H1 (cell line): ENCODE results near the gene DPYSL3. TPM values are rescaled to one million over a fixed set of nuclear protein-coding genes. Genes with fewer than 3 reads are reported as not detected.

ENCODE experiments used
- CTCF ChIA-PET: fragments of 300-600 bp; sonication (Branson Sonifier 250); formaldehyde crosslinking; loops from one replicate; lab custom pipeline; 2021; ENCODE audit not compliant: partially characterized antibody; lab: Charles Lee
- POLR2A ChIA-PET: fragments of 300-600 bp; sonication (Branson Sonifier 250); formaldehyde crosslinking; loops from one replicate; lab custom pipeline; 2021; ENCODE audit warnings: inconsistent platforms; ENCODE audit not compliant: partially characterized antibody; lab: Charles Lee
- DNase-seq, 2 experiments: peaks; one replicate each; pipeline versions ENCODE4 v3.0.0 to v3.0.0-alpha.2; 2010 to 2022; ENCODE audit warnings: low spot score in 2 of 2, low read depth in 1 of 2, mixed read lengths in 1 of 2
- FAIRE-seq: peaks from 2 replicates; lab custom pipeline; 2011; peaks lifted over from hg19 to GRCh38; lab: Jason Lieb, UNC
- H2AFZ ChIP-seq: 2 replicates; pipeline ENCODE4 v1.8.1; 2012; ENCODE audit warnings: low read length, inconsistent platforms
- H2AK5ac ChIP-seq: 2 replicates; pipeline ENCODE4 v1.6.1; 2013; ENCODE audit warnings: low read depth, low read length
- H2BK120ac ChIP-seq: replicated peaks from 2 replicates; pipeline ENCODE3; 2013; ENCODE audit warnings: low read depth, low read length, inconsistent platforms
- H2BK12ac ChIP-seq: 2 replicates; pipeline ENCODE4 v1.6.1; 2013; ENCODE audit warnings: low read depth, low read length
- H2BK15ac ChIP-seq: 2 replicates; pipeline ENCODE4 v1.6.1; 2013; ENCODE audit warnings: low read length
- H2BK20ac ChIP-seq: 2 replicates; pipeline ENCODE4 v1.6.1; 2013; ENCODE audit warnings: low read length
- H2BK5ac ChIP-seq: 2 replicates; pipeline ENCODE4 v1.6.1; 2013; ENCODE audit warnings: low read depth, low read length
- H3K14ac ChIP-seq: 2 replicates; pipeline ENCODE4 v1.6.1; 2013; ENCODE audit warnings: inconsistent platforms; ENCODE audit not compliant: insufficient read length
- H3K18ac ChIP-seq: 2 replicates; pipeline ENCODE4 v1.6.1; 2013; ENCODE audit warnings: low read length; ENCODE audit errors: extremely low read depth
- H3K23ac ChIP-seq: 2 replicates; pipeline ENCODE4 v1.6.1; 2013; ENCODE audit warnings: inconsistent platforms; ENCODE audit not compliant: insufficient read length
- H3K23me2 ChIP-seq: 2 replicates; pipeline ENCODE4 v1.6.1; 2013; ENCODE audit warnings: low read depth, low read length
- H3K27ac ChIP-seq: 2 replicates; pipeline ENCODE4 v1.6.1; 2011; ENCODE audit warnings: low read depth, low read length, inconsistent platforms
- H3K27me3 ChIP-seq, 4 experiments: replicated peaks in 1 of 4; 1 replicate in 1 of 4; 2 replicates in 3 of 4; pipeline versions ENCODE4 v1.6.1 to v1.8.1; 2011 to 2013; ENCODE audit warnings: low read length in 3 of 4, mild to moderate bottlenecking in 3 of 4, inconsistent platforms in 2 of 4, mixed read lengths in 2 of 4, moderate library complexity in 1 of 4; ENCODE audit not compliant: control insufficient read depth in 3 of 4, insufficient read depth in 3 of 4; ENCODE audit errors: extremely low read depth in 1 of 4
- H3K36me3 ChIP-seq, 4 experiments: 2 replicates each; pipeline versions ENCODE4 v1.6.1 to v1.8.1; 2011 to 2013; ENCODE audit warnings: mild to moderate bottlenecking in 4 of 4, low read length in 3 of 4, moderate library complexity in 2 of 4, control low read depth in 1 of 4, inconsistent platforms in 1 of 4; ENCODE audit not compliant: insufficient read depth in 4 of 4, control insufficient read depth in 2 of 4
- H3K4ac ChIP-seq: replicated peaks from 2 replicates; pipeline ENCODE3; 2013; ENCODE audit warnings: low read length, low read depth, mixed read lengths, inconsistent platforms; ENCODE audit not compliant: insufficient read length
- H3K4me1 ChIP-seq, 4 experiments: replicated peaks in 1 of 4; 1 replicate in 1 of 4; 2 replicates in 3 of 4; pipeline versions ENCODE4 v1.6.1 to v1.8.1; 2011 to 2013; ENCODE audit warnings: low read length in 3 of 4, inconsistent platforms in 2 of 4, mixed read lengths in 1 of 4; ENCODE audit not compliant: insufficient read depth in 4 of 4, control insufficient read depth in 3 of 4
- H3K4me2 ChIP-seq, 2 experiments: 2 replicates each; pipeline versions ENCODE4 v1.6.1 to v1.8.1; 2011 to 2013; ENCODE audit warnings: low read depth in 2 of 2, low read length in 2 of 2, control low read depth in 1 of 2, inconsistent platforms in 1 of 2, mild to moderate bottlenecking in 1 of 2; ENCODE audit not compliant: insufficient read depth in 1 of 2
- H3K4me3 ChIP-seq, 4 experiments: fragments of 200-600, 300-600 bp in 1 of 4; sonication (generic), shearing (Covaris generic), sonication (Bioruptor Twin) in 1 of 4; 2 replicates each; pipeline versions ENCODE4 v1.5.1 to v1.8.1; 2011 to 2016; ENCODE audit warnings: low read length in 4 of 4, low read depth in 3 of 4, control low read depth in 2 of 4, inconsistent platforms in 2 of 4, mild to moderate bottlenecking in 2 of 4, mixed read lengths in 1 of 4, moderate library complexity in 1 of 4; ENCODE audit not compliant: insufficient read depth in 2 of 4; ENCODE audit errors: extremely low read depth in 1 of 4
- H3K56ac ChIP-seq: replicated peaks from 2 replicates; pipeline ENCODE3; 2013; ENCODE audit warnings: low read depth, mild to moderate bottlenecking, mixed read lengths, low read length, inconsistent platforms; ENCODE audit not compliant: insufficient read length
- H3K79me1 ChIP-seq: 2 replicates; pipeline ENCODE4 v1.6.1; 2013; ENCODE audit warnings: low read depth, low read length, control low read depth
- H3K79me2 ChIP-seq, 2 experiments: 2 replicates each; pipeline versions ENCODE4 v1.6.1 to v1.8.1; 2012 to 2013; ENCODE audit warnings: low read length in 2 of 2, mild to moderate bottlenecking in 2 of 2, inconsistent platforms in 1 of 2; ENCODE audit not compliant: insufficient read depth in 2 of 2, control insufficient read depth in 1 of 2
- H3K9ac ChIP-seq, 4 experiments: replicated peaks in 1 of 4; 1 replicate in 1 of 4; 2 replicates in 3 of 4; pipeline versions ENCODE4 v1.6.1 to v1.8.1; 2011 to 2013; ENCODE audit warnings: low read depth in 3 of 4, low read length in 3 of 4, control low read depth in 2 of 4, mild to moderate bottlenecking in 2 of 4, moderate library complexity in 2 of 4, inconsistent platforms in 1 of 4; ENCODE audit errors: extremely low read depth in 1 of 4
- H3K9me3 ChIP-seq, 2 experiments: 2 replicates each; pipeline versions ENCODE4 v1.6.1 to v1.8.1; 2012 to 2013; ENCODE audit warnings: mild to moderate bottlenecking in 2 of 2, moderate library complexity in 2 of 2, control low read depth in 1 of 2, inconsistent platforms in 1 of 2, low read depth in 1 of 2, low read length in 1 of 2, mixed read lengths in 1 of 2; ENCODE audit not compliant: insufficient read depth in 2 of 2
- H4K20me1 ChIP-seq, 2 experiments: replicated peaks in 1 of 2; 2 replicates each; pipeline versions ENCODE3 to v1.8.1; 2011 to 2013; ENCODE audit warnings: inconsistent platforms in 2 of 2, low read length in 2 of 2, mild to moderate bottlenecking in 1 of 2; ENCODE audit not compliant: insufficient read depth in 2 of 2, control insufficient read depth in 1 of 2
- H4K5ac ChIP-seq: 2 replicates; pipeline ENCODE4 v1.6.1; 2013; ENCODE audit warnings: low read length, low read depth, mixed read lengths, inconsistent platforms; ENCODE audit not compliant: insufficient read length
- H4K8ac ChIP-seq: 2 replicates; pipeline ENCODE4 v1.8.0; 2013; ENCODE audit warnings: mild to moderate bottlenecking, moderate library complexity, low read length, inconsistent platforms; ENCODE audit not compliant: insufficient read depth; ENCODE audit errors: extremely low read depth
- H4K91ac ChIP-seq: replicated peaks from 2 replicates; pipeline ENCODE3; 2013; ENCODE audit warnings: low read length, mixed read lengths, inconsistent platforms; ENCODE audit not compliant: insufficient read length
- ASH2L ChIP-seq: fragments of 200-600, 300-600 bp; sonication (generic); IDR thresholded peaks from one replicate; pipeline ENCODE4 v1.7.1; 2017; ENCODE audit warnings: low read length
- CTBP2 ChIP-seq: IDR thresholded peaks from 2 replicates; pipeline ENCODE4 v1.7.0; 2011; ENCODE audit warnings: borderline replicate concordance, mild to moderate bottlenecking, moderate library complexity, mixed read lengths, low read length; ENCODE audit not compliant: insufficient read depth, insufficient read length
- EZH2 ChIP-seq: fragments of 200-600 bp; sonication (generic); IDR thresholded peaks from 2 replicates; pipeline ENCODE4 v1.7.1; 2012; ENCODE audit warnings: low read depth, mild to moderate bottlenecking, moderate library complexity, low read length, inconsistent platforms; ENCODE audit not compliant: severe bottlenecking
- HDAC2 ChIP-seq, 2 experiments: fragments of 300-600 bp in 1 of 2; sonication (generic) in 1 of 2; IDR thresholded peaks; 2 replicates each; pipeline ENCODE4 v1.6.1; 2011 to 2012; ENCODE audit warnings: low read depth in 2 of 2, low read length in 2 of 2, mild to moderate bottlenecking in 2 of 2, moderate library complexity in 2 of 2, borderline replicate concordance in 1 of 2, inconsistent platforms in 1 of 2
- MAX ChIP-seq: IDR thresholded peaks from 2 replicates; pipeline ENCODE4 v1.6.1; 2012; ENCODE audit warnings: inconsistent platforms
- POU5F1 ChIP-seq: IDR thresholded peaks from 2 replicates; pipeline ENCODE4 v1.6.1; 2011; ENCODE audit warnings: low read depth, mild to moderate bottlenecking, low read length, moderate library complexity
- RXRA ChIP-seq: IDR thresholded peaks from 2 replicates; pipeline ENCODE4 v1.6.1; 2011; ENCODE audit warnings: low read depth, mild to moderate bottlenecking, low read length, moderate library complexity; ENCODE audit not compliant: insufficient read depth
- TAF1 ChIP-seq: IDR thresholded peaks from 2 replicates; pipeline ENCODE4 v1.6.1; 2011; ENCODE audit warnings: mild to moderate bottlenecking, low read depth, low read length
- ZNF274 ChIP-seq: IDR thresholded peaks from 2 replicates; pipeline ENCODE4 v1.7.0; 2012; ENCODE audit warnings: low read length, borderline replicate concordance; ENCODE audit errors: extremely low read depth
- WGBS, 2 experiments: shearing (Covaris generic) in 1 of 2; methylation state at CpG; one replicate each; pipeline versions ENCODE4 v1.1.6 to v1.1.7; 2013 to 2015; ENCODE audit warnings: low lambda C conversion rate in 2 of 2, mixed read lengths in 2 of 2, inconsistent platforms in 1 of 2, low coverage in 1 of 2, missing lambda C conversion rate in 1 of 2; ENCODE audit not compliant: insufficient replicate concordance in 2 of 2, insufficient coverage in 1 of 2, insufficient read length in 1 of 2; ENCODE audit errors: extremely low coverage in 1 of 2, missing lambda C conversion rate in 1 of 2; 5-methylcytosine and 5-hydroxymethylcytosine counted together
- polyA plus RNA-seq, 7 experiments: library from polyadenylated mRNA; depleted of rRNA in 3 of 7; stranded (reverse) in 5 of 7; unstranded in 2 of 7; fragments of >200 nt in 5 of 7; fragments of 200-250 nt in 2 of 7; gene quantifications; 1 replicate in 5 of 7; 2 replicates in 1 of 7; 4 replicates in 1 of 7; pipeline versions ENCODE4 v1.2.1 to v1.2.3, GENCODE V29; 2011 to 2013; ENCODE audit warnings: missing spikeins in 2 of 7, mixed read lengths in 2 of 7
- total RNA-seq: library from RNA; stranded (reverse); fragmentation: NEBNext Ultra II Directional; extraction: Animal tissue kit (Norgen Biotek cat#: 25700); gene quantifications from 2 replicates; pipeline ENCODE4 v1.2.1, GENCODE V29; 2021

DPYSL3 gene
- total and polyA plus RNA-seq, 2 of the 8 experiments (the other 6 are each of a cell fraction or from before 2014, with no cell fraction given): 268 to 387 TPM

DNA sequence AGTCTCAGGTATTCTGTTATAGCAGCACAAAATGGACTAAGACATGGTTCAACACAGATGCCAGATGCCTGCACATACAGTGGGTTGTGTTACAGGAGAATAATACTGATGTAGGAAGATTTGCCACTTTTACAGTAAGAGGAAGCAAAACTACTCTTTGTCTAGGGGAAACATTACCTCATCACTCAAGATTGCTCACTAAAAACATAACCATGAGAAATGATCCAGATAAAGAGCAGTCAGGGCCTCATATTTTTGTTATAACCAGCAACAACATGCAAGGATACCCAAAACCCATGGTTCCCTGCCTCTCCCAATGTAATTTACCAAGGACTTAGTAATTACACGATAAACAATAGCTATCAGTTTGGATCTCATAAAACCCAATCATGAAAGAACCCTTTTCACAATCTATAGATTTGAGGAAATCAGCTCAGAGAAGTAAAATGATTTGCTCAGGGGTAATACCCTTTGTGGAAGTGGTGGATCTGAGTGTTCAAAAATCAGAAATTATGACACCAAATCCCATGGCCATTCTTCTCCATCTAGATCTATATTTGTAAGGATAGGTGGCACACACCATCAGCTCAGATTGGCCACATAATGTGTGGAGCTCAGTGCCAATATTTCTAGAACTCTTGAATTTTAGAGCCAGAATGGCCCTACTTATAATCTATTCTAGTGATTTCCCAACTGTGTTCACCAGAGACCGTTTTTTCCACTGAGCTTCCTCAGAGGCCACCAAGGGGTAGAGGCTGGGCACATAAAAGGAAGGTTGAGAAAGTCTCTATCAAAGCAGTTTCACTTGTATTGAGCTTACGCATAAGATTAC, 27.8 kb downstream of the DPYSL3 start:
- Histone ChIP-seq H2AK5ac (no peak overlapping the region), H3K18ac (no peak overlapping the region), H3K23ac (no peak overlapping the region), H2BK5ac (no peak overlapping the region), H2AFZ (no peak overlapping the region), H3K4me3 (no peak overlapping the region), H3K27me3 (no peaks in the 10 kb centered on the region), H3K23me2 (no peaks in the 10 kb centered on the region), H3K4me1 (peaks cover 0 to 23% (median 18%) of the 10 kb centered on the region in 4 experiments; a peak in 5 of 7 replicates), H2BK120ac (no peak overlapping the region), H2BK12ac (no peak overlapping the region), H3K9ac (no peak overlapping the region), H4K20me1 (no peaks in the 10 kb centered on the region), H4K91ac (no peak overlapping the region), H3K79me1 (0 out of 2 replicates have a peak, but pooled peaks cover 2% of the 10 kb centered on the region), H3K9me3 (no peaks in the 10 kb centered on the region), H3K4me2 (no peak overlapping the region), H3K4ac (no peak overlapping the region), H3K56ac (no peak overlapping the region), H4K8ac (no peak overlapping the region), H4K5ac (no peak overlapping the region), H3K27ac (no peak overlapping the region), H3K79me2 (peaks cover 7 to 90% of the 10 kb centered on the region in 2 experiments; a peak in 3 of 4 replicates), H3K14ac (no peak overlapping the region), H2BK15ac (no peak overlapping the region), H3K36me3 (no peaks in the 10 kb centered on the region), H2BK20ac (no peak overlapping the region)
- WGBS, 2 experiments: 88% methylated on average over 3 of the region's 3 CpGs; no CpG with 5 or more reads in 1 of the 2 experiments
- no peak for FAIRE-seq
- DNase-seq: no peak
- CTCF ChIA-PET: interaction anchor here (0.9 to 6.8 kb wide), 9 partner anchors 12 to 96 kb away, joined by 3 to 68 read pairs (median 5); partner anchors contain the start of gene DPYSL3
- POLR2A ChIA-PET: interaction anchor here (1.0 to 2.1 kb wide), 6 partner anchors 17 to 95 kb away, joined by 3 to 7 read pairs (median 4); no protein-coding TSS in a partner anchor
- TF ChIP-seq POU5F1 (no peak), EZH2 (no peak), HDAC2 (IDR thresholded peaks at IDR 0.05; ENCODE audit: borderline replicate concordance in 1 of 2, low read depth in 2 of 2, low read length in 2 of 2) (no peak), RXRA (no peak), ASH2L (no peak), MAX (no peak), TAF1 (no peak), CTBP2 (no peak), ZNF274 (no peak)
